NCI-H2227 (cell line): ENCODE results near the gene INPP4B.

Source experiments
- DNase-seq: peaks from one replicate; lab custom pipeline; 2025; ENCODE audit not compliant: unreplicated experiment; lab: John Stamatoyannopoulos, UW

Gene INPP4B

DNA sequence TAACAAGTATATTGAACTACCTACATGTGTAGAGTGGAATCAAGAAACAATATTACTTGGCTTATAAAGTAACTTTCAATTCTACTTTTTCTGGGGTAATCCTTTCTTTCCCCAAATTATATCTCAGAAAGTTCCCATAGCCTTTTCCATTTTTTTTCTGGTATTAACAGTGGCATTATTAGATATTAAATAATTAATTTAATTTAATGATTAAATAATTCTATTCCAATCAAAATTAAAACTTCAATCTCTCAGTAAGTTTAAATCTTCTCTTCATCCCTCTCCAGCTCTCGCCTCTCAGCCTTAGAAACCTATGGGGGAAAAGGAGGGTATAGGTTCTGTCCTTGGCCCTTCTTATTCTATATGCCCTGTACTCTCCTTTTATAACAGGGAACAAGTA is 262.4 kb downstream of the INPP4B start:
- DNase-seq, result no peak

DNA sequence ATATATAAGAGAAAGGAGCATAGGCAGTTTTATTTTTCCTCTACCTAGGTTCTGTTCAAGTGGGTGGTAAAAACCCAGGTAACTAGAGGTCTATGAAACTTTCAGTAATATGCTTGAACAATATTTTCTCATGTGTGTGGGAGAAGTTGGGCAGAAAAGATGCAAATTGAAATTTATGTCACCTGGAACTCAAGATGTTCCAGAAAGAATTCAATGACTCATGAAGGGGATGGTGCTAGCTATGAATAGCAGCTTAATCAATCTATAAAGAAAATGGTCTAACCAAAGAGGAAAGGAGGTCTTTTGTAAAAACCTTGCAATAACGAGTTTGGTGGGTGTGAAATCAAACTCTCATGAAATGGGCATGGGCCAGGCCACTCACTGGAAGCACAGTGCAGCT is 263.8 kb downstream of the INPP4B start:
- no peak for DNase-seq

DNA sequence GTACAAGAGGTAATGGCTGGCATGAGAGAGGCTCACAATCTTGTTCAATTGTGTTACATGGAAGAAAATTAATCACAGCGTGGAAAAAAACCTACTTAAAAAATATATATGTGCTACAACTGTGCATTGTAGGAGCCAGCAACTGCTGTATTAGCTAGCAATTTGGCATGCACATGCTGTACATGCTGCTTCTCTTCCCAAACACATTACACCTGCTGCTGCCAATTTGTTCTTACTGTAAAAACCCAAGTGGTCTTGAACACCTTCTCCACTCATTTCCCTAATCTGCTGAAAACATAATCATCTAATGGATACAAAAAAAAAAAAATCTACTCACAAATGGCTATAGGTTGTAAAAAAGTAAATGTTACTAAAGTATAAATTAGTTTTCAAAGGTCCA is 264.2 kb downstream of the INPP4B start:
- no peak for DNase-seq

DNA sequence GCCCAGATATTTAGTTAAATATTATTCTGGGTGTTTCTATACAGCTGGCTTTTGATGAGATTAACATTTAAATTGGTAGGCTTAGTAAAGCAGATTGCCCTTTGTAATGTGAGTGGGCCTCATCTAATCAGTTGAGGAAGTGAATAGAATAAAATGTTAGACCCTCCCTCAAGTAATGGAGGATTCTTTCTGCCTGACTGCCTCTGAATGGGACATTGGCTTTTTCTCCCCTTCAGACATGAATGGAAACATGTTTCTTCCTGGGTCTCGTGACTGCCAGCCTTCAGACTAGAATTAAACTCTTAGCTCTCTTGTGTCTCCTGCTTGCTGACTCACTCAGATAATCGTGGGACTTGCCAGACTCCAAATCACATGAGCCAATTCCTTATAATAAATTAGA is 266.7 kb downstream of the INPP4B start:
- DNase-seq, result no peak

DNA sequence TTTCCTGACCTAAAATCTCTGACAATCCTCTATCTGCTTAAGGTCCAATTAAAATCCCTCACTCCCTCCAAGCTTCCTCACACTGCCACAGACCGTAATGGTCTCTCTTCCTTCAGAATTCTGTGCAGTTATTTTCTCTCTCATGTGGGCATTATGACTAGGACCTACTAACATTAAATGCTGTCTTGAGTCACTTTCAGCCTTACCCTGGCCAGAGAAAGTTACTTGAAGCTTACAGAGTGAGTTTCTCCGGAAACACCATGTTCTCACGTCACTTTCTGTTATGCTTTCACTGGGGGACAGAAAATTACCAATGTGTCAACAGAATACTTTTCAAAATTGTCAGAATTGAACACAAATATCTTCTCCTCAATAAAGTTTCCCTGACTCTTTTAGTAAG is 271.8 kb downstream of the INPP4B start:
- no peak for DNase-seq

DNA sequence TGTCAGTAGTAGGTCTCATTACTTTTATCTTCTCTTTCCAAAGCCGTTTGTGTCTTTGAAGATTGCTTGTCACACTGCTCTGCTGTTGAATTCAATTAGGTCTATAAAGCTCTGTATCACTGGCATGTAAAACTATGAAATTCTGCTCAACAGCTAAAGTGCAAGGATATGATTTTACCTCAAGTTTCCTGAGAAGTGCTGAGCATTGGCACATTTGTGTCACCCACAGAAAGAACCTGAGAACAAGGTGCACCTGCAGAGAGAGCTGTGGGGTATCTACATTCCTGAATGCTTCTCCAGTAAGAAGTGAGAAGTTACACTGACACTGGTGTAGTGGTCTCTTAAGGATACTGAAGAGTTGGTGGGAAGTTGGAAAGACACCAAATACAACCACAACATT is 274.0 kb downstream of the INPP4B start:
- no peak for DNase-seq

DNA sequence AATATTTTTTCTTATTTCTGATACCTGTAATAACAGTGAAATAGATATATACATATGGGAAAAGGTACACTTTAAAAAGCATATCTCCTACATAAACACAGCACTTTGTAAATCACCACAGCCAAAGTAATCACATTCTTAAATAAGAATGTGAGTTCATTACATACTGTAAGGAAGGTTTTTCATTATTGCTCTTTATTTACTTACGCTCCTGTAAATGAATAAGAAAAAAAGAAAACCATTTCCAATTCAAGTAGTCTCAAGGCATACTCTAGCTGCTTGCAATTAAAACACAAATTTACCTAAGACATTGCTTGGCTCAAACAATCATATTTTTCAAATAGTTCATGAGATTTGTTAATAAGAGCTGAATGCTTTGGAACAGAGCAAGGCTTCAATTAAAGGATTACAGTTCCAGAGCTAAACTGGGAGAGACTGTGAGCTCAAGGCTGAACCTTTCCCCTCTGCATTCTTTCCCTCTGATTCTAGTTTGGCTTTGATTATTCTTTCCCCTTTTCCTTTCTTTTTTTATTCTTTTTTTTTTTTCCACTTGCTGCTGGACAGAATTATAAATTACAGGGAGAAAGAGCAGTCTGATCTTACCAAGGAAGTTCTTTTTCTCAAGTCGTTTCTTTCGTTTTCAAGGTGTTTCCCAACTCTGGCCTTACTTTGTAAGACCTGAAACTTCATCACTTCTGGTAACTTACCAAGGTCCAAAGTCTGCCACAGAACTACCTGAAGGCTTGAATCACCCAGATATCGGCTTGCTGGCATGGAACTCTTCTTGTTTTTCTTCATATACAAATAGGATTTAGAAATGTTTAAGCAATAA is 278.3 kb downstream of the INPP4B start:
- no peak for DNase-seq

DNA sequence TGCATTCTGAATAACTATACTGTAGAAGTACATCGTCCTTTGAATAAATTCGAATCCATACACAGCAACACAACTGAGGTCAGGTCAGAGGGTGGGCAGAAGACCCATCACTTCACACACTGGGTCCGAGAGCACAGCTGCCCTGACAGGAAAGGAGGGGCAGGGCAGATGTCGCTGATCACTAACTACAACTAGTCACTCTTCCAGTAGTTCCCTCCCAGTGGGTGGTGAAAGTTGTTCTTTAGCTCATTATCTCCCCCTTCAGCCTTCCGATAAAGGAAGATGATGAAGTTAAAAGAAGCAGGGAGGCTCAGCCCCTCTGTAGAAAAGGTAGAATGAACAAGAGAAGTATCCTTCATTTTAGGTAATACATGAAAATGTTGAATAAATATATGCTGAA is 278.9 kb downstream of the INPP4B start:
- no peak for DNase-seq

DNA sequence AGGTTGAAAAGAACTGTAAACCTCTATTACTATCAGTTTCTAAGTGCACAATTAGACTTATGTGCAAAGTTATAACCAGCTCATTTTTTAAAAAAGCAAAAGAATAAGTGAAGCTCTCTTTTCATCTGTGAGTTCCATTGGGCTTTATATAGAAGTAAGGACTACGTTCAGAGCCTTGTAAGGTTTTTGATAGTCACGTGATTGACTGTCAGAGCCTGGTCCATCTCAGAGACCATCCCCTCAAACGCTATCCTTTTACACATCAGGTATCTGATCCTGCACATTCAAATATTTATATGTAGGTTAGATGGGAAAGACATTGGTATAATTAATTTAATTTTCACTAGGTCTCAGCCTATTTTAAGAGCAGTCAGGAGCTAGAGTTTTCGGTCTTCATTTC is 279.3 kb downstream of the INPP4B start:
- no peak for DNase-seq

DNA sequence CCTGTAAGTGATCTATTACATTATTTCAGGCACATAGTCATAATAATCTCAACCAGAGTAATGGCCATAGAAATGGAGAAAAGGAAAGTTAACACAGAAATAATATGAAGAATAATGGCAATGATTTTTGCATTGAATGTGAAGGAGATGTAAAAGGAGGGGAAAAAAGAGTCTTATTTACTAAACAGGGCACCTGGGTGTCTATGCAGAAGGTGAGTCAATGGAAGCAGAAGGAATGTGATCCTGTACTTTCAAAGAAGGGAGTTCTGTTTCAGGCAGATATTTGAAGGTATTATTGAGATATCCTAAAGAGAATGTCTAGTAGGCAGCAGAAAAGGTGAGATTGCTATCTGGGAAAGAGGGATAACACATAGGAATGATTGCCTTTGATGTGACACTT is 279.9 kb downstream of the INPP4B start:
- DNase-seq, result no peak

DNA sequence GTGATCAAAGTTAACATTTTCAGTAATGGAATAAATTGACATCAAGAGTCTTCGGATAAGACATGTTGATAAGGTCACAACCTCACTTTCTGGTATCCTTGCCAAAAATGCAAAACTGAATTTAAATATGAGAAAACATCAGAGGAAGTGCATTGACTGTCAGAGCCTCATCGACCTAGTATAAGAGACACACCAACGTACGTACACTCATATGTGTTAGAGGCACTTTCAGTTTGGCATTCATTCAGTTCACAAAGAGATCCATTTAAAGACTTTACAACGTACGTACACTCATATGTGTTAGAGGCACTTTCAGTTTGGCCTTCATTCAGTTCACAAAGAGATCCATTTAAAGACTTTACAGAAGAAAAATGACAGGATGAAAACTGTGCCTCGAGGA is 280.3 kb downstream of the INPP4B start:
- DNase-seq, result no peak

DNA sequence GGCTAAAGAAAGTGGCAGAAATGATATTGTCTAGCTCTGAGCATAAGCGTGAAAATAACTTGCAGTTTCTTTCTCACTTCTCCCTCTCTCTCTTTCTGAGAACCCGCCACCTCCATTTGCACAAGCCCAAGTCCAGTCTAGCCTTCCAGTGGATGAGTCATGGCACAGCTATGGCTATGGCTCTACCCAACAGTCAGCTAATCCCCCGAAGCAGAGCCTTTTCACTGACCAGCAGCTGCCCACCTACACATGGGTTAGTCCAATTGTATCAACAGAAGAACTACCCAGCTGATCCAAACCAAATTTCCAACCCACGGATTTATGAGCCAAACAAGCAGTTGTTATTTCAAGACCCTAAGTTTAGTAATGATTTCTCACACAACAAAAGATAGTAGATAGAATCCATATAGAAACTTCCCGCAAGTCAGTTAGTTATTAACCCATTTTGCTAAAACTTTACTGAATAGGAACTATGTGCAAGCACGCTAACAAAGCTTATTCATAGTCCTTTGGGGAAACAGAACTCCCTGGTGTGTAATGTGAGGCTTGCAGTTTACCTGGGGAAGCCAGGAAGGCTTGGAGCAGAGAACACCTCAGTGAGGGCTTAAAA is 282.3 kb downstream of the INPP4B start:
- DNase-seq, result no peak

DNA sequence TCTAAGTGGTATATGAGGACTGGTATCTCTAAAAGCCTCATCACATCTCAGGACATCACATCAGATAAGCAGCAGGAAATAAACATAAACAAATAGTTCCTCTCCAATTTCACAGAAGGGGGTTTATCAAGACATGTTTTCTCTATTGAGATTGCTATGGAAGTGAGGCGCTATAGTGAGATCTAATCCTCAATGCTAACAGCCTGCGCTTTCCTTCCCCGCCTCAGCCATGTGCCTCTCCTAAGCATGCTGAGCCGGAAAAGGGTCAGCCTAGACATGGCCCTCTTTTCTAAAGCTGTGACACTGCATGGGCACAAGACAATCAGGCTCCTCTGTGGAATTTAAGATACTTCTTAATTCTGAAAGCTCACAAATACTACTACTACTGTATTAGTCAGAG is 286.1 kb downstream of the INPP4B start:
- DNase-seq, result no peak

DNA sequence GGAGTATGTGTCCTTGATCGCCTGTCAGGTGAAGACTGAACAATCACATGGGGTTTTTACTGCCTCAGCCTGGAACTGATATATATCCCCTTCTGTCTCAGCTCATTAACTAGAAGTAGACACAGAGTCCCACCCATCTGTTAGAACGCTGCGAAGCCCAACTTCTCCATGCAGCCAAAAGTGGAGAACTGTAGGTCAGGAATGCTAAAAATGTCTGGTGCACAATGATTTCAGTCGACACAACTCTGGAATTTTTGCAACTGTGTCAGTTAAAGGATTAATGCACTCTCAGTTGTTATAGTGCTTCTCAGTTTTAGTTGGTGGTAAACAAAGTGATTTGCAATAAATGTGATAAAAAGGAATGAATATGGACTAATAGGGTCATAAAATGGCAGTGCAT is 287.2 kb downstream of the INPP4B start:
- DNase-seq, result no peak

DNA sequence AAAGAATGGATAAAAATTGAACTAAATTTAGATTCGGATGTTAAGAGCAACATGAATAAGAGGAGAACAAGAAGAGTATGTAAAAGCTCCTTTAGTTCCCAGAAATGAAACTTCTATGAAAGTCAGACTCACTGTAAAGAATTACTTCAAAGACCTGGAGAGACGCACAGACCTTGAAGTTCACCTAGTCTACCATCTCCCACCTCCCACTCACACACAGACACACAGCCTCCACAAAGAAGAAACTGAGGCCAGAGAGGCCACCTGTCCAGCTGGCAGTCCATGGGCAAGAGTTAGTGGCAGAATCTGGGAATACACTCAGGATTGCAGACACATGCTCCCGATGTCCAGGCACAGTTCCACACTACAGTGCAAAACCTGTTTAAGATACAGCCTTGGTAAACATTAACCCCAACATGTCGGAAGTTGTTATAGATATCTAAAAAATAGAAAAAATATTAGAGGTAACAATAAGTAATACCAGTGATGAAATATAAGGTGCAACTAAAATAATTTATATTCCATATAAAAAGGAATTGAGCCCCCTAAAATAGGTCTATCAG is 288.8 kb downstream of the INPP4B start:
- DNase-seq, result no peak

DNA sequence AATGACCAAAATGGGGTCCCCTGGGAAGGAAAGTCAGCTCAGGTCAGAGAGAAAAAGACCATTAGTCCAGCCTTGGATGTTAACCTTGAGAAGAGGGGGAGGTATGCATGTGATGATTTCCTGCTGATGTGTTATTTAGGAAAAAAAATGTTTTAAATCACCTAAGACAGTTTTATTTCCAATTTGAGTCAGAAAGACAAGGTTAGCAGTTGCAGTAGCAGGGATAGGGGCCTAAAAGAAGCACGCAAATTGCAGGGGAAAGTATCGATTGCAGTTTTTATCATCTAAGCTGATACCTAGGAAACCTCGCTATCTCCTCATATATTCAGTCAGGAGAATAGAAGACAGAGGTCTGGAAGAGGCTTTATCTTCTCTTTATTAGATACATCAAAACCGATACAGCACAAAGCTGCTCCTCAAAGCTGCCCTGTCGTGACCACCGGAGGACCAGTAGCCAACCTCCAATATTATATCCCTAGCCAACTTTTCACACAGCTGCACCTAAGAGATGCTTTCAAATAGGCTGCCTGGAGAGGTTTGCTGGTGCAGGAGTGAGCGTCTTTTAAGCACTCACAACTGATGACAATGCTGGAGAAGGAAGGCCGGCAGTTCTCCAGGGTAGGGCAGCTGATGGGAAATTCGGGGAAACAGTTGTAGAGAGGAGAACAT is 289.4 kb downstream of the INPP4B start:
- no peak for DNase-seq

DNA sequence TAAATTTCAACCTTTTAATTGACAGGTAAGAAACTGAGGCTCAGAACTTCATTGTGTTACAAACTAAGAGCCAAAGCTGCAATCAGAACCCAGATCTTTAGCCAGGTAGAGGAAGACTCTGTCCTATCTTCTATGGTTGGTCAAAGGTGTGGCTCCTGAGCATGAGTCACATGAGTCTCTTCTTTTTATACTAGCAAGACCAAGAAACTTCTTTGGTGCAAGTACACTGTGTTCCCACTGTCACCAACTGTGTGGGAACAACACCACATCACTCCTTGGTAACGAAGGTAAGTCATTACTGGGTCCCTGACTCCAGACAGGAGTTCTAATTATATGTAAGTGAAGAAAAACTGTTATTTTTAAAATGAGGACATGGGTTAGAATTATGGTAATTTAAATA is 290.1 kb downstream of the INPP4B start:
- DNase-seq, result no peak

DNA sequence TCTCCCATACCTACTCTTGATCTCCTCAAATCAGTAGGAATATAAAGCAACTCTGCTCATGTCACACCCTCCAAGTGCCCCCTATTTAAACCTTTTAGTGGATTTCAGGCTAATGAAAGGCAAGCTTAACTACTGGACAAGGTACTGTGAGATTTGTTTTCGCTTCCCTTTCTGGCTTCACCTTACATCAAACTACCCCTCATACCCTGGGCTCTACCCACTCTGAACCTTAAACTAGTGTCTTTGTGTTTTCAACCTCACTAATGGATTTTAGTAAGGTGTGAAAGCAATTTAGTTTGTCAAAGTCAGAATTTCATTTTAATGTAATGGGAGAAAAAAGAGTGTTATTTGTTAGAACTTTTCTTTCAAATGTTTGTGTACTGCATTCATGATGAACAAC is 291.7 kb downstream of the INPP4B start:
- no peak for DNase-seq

DNA sequence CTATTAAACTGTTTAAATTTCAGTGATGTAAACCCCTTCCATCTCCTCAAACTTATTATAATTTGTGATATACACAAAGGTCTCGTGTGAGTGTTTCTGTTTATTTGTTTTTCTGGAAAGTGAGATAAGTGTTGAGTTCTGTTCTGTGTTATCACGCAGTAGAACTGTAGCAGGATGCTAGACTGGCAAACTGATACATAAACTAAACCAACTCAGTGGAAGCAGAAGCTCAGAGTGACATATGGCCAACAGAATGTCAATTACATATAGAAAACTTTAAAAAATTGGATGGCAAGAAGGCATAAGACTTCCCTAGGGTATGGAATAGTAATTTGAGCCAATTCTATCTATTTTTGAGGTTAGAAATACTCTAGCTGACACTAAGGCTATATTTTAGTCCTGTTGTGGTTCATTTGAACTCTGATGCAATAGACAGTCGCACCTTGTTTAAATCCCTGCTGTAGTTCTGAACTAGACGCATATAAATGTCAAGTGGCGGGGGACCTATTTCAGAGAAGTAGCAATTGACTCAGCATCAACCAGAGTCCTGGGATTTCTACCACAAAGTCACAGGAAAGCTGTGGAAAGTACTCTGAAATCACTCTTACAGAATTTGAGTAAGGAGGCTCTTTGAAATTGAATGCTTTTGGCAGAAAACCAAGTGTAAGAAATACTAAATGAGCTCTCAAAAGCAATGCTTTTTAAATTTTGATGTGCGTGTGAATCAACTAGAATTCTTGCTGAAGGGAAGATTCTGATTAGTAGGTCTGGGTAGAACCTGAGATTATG is 294.4 kb downstream of the INPP4B start:
- DNase-seq, result no peak

DNA sequence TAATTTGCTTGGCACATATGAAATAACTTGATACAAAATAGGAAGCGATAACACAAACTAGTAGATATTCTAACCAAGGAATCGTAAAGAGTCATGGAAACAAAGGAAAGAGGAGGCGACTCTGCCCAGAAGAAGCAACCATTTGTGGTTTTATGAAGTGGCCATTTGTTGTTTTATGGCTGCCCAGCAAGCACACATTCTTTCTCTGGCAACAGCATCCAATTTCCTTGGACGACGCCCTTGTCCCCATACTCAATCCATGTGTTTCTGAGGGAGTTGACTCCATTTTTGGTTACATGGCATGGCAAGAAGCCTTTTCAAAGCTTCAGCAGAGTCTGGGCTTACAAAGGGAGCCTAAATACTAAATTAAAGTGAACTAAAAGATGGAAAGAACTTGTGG is 295.1 kb downstream of the INPP4B start:
- no peak for DNase-seq

DNA sequence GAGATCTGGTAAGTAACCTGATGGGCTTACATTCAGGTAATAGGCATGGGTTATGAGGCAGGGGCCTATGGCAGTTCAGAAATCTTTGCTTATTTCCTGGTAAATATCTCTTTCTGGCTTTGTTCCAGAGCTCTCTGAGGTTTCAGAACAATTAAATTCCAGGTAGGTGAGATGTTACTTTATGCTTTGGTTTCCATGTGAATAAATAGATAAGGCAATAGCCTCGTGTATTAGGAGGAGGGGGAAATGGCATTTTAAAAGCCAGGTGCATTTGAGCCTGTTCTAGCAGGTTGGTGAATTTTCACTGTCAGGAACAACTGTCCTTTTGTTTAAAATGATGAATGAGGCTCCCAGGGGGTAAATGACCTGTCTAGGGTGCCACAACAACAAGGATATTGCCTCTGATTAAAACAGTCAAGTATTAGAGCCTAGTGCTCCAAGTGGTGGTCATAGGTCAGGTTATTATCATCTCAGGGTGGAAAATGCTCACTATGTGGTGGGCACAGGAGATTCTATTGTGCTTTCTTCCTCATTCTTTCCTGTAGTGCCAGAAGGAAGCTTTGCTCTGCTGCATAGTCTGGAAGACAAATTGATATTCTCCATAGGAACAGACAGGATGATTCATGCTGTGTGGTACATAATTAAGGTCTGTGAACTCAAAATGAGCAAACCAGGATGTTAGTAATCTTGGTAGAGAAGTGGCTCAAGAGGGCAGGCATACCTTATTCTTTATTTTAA is 296.2 kb downstream of the INPP4B start:
- DNase-seq, result no peak
